Activated CD8-positive, alpha-beta memory T cell treated with anti-CD3 and anti-CD28 coated beads for 24 hours (primary cell): ENCODE data around the gene RBM3.

Source experiments
- DNase-seq: peaks from one replicate; pipeline ENCODE4 v3.0.0-alpha.2; 2020

Gene RBM3

DNA sequence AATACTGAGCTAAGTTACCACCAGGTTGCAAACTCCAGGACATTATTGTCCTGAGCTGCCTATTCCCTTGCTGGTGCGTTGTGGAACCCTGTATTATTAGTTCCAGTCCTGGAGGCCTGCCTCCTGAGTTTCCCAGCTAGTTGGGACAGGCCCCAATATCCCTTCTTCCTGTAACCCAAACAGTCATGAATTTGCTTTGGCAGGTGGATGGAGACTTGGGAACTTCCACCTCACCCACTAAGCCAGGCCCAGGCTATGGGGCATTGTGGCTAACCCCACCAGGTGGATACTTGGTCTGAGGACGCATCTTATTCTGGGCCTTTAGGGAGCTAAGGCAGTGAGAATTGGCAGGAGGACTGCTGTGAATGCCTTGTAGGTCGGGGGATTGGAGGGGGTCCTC, 5.0 kb downstream of the RBM3 start:
- no peak for DNase-seq

DNA sequence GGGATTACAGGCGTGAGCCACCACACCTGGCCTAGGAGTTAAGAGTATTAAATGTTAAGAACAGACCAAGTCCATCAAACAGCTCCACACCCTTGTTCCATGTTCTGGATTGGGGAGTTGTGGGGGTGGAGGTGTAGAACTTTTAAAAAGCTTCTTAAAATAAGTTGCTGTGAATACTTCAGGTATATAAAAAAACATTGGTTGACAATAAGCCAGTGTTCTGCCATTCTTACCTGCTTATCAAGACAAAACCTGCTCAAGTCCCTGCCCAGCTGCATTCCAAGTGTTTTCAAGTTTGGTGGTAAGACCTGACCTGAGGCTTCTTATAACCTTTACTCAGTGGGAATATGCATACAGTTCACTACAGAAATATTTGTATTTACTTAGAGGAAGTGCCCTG, 6.4 kb downstream of the RBM3 start:
- no peak for DNase-seq

DNA sequence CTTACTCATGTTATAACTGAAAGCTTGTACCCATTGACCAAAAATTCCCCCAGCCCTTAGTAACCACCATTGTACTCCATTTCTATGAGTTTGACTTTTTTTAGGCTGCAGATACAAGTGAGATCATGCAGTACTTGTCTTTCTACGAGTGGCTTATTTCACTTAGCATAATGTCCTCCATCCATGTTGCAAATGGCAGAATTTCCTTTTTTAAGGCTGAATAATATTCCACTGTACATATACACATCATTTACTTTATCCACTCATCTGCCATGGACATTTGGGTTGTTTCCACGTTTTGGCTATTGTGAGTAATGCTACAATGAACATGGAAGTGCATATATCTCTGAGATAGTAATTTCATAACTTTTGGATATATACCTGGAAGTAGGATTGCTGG, 10.4 kb downstream of the RBM3 start:
- no peak for DNase-seq

DNA sequence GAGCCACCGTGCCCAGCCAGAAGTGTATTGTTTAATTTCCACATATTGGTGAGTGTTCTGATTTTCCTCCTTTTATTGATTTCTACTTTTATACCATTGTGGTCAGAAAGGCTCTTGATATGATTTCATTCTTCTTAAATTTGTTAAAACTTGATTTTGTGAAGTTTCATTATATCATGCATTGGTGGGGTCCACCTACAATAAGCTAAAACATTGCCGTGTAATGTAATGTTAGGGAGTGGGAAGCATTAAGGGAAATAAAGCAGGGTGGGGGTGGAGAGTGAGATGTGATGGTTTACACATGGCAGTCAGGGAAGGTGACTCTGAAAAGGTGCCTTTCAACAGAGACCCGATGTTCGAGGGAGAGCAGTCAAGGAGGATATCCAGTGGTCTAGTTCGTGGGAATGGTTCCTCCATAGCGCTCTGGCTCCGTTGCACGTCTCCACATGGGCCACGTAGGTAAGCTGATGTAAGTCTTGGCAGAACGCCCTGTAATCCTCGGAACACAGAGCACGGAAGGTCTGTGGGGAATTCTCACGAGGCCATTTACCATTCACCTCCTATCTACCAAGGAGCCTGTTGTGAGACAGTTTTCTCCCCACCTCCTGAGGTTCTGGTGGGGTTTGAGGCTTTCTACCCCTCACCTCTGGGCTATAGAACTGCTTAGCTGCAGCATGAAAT, 15.3 kb downstream of the RBM3 start:
- DNase-seq, result no peak

DNA sequence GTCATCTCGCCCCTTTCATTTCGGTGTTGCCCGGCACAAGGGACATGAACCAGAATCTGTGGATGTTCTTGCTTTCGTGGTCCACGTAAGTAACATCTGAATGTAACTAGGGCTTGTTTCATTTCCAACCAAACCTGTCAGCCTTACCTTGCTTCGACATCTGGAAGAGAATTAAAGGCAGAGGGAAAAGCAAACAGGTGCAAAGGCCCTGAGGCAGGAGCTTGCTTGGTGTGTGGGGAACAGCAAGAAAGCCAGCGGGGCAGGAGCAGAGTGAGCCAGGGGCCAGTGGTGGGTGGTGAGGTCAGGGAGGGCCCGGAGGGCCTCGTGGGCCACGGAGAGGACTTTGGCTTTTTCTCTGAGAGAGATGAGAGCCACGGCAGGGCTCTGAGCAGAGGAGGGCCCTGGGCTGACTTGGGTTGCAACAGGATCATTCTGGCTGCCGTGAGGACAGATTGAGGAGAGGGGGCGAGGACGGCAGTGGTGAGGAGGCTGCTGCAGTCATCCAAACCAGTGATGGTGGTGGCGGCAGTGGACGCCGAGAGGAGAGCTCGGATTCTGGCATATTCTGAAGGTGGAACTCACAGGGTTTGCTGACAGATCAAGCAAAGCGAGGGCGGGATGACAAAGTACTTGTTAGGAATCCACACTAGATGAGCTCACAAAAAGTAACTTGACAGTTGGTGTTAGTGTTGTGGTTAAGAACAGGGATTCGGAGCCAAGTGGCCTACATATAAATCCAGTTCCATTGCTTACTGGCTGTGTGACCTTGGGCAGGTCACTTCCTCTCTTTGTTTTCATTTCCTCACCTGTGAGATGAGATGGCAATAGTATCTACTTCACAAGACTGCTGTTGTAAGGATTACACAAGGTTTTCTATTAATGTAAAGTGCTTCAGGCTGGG, 16.2 kb downstream of the RBM3 start:
- no peak for DNase-seq

DNA sequence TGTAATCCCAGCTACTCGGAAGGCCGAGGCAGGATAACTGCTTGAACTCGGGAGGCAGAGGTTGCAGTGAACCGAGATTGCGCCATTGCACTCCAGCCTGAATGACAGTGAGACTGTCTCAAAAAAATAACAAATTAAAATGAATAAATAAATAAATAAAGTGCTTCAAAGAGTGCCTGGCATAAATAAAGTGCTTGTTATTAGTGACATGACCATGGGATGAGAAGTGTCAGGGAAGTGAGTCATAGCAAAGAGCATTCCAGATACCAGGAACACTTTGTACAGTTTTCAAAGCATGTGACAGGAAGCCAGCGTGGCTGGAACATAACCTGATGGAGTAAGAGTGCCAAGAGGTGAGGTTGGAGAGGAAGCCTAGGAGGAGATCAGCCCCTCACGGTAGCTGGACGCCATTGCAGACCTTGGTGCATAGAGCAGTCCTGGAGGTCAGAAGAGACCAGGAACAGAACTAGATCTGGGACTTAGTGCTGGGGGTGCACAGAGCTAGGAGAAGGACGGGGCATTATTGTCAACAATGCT, 17.0 kb downstream of the RBM3 start:
- no peak for DNase-seq

DNA sequence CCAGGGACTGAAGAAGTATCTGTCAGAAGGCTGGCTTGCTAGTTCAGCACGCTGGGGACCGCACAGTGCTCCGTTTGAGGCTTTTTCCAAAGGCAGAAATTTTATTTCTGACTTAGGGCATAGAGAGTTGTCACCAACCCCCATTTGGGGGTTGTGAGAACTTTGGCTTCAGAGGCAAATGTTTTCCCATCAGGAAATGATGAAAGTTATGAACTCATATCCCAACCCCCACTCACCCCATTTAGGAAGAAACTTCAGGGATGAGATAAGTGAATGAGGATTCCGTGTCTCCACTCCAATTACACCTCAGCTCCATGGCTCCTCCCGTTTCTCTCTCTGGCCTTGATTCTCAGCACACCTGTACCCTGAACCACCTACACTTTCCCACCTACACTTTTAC, 18.7 kb downstream of the RBM3 start:
- no peak for DNase-seq

DNA sequence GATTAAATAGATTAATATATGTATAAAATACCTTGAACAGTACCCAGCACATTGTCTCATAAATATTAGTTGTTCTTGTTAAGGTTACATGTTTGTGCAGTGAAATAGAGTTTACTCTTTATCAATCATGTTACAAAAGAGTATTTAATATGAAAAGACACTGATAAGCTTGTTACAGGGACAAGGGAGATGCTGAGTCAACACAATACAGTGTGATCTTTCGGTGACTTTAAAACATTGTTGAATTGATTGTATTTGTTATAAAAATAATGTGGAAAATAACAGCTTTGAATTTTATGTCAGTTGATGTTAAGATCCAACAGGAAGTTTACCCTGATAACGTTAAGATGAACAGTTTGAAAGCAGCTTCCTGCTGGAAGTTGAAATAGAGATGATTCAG, 21.6 kb downstream of the RBM3 start:
- no peak for DNase-seq

DNA sequence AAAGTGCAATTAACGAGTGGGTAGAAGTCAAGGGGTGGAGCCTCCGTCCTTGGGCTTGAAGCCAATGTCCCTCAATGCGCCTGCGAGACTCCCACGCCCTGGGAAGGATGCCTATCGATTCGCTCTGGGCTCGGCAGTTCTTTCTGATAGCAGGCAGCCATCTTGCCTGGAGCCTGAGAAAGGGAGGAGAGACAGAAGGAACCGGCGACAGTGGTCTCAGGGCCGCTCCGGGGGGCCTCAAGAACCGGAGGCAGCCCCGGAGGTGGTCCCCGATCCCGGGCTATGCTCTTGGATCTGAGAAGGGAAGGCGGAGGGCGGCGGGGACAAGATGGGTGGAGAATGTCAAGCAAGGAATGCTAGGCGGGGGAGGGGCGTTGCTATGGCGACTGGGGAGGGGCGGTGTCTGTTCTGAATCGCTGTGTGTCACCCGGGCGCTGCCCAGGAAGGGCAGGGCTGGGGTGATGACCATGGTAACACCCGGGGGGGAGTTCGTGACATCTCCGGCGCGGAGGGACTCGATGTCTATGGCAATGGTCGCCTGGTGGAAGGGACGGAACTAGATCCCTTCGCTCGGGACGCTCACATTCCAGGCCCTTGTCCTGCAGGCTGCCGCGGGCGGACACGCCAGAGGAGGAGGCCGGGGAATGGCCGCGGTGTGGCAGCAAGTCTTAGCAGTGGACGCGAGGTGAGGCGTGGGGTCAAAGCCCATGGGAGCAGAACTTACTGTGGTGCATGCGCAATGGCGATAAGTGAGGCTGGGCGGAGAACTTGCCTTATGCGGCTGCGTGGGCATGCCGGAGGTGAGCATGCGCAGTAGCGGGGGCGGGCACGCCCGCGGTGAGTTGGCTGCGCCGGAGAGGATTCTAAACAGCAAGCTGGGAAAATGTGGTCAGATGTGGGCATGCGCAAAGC, 23.3 kb downstream of the RBM3 start, which contains the start of gene WDR13:
TSS of gene WDR13 (plus strand) at position 140 of the 912 bp plus-strand sequence. CDS start at position 645, 505 bp downstream.
- DNase-seq, result peak; percentile 94

DNA sequence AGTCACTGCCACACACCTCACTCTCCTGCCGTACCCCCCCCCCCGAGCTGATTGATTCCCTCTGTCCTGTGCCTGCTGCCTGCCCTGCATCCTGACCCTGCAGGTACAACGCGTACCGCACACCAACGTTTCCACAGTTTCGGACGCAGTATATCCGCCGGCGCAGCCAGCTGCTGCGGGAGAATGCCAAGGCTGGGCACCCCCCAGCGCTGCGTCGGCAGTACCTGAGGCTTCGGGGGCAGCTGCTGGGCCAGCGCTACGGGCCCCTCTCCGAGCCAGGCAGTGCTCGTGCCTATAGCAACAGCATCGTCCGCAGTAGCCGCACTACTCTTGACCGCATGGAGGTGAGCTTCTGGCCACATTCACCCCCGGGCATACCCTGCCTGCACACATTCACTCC, 24.3 kb downstream of the RBM3 start:
- no peak for DNase-seq

DNA sequence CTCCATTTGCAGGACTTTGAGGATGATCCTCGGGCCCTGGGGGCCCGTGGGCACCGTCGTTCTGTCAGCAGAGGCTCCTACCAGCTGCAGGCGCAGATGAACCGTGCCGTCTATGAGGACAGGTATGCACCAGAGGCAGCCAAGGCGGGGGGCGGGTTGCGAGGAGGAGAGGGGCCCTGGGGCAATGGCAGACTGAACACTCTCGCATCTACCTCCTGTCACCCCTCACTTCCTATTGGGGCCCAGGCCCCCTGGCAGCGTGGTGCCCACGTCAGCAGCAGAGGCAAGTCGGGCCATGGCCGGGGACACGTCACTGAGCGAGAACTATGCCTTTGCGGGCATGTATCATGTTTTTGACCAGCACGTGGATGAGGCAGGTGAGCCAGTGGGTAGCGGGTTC, 25.1 kb downstream of the RBM3 start:
- DNase-seq, result no peak

DNA sequence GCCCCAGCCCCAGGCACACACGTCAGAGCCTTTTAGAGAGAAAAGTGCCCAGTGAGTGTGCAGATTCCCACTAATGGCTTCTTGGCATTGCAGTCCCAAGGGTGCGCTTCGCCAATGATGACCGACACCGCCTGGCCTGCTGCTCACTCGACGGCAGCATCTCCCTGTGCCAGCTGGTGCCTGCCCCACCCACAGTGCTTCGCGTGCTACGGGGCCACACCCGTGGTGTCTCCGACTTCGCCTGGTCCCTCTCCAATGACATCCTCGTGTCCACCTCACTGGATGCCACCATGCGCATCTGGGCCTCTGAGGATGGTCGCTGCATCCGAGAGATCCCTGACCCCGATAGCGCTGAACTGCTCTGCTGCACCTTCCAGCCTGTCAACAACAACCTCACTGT, 25.9 kb downstream of the RBM3 start:
- DNase-seq, result no peak

DNA sequence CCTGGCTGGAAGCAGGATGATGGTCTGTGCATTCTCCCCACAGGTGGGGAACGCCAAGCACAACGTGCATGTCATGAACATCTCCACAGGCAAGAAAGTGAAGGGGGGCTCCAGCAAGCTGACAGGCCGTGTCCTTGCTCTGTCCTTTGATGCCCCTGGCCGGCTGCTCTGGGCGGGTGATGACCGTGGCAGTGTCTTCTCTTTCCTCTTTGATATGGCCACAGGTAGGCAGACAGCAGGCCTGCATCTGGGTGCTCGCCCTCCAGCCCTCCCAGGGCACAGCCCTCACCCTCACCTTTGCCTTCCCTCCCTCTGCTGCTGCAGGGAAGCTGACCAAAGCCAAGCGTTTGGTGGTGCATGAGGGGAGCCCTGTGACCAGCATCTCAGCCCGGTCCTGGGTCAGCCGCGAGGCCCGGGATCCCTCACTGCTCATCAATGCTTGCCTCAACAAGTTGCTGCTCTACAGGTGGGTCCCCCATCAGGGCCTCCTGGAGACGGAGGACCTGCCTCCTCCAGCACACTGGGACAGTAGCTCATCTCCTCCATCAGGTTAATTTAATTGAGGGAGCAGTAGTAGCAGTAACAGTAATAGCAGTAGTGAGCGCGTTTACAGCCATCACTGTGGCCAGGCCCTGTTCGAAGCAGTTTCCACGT, 27.6 kb downstream of the RBM3 start:
- no peak for DNase-seq

DNA sequence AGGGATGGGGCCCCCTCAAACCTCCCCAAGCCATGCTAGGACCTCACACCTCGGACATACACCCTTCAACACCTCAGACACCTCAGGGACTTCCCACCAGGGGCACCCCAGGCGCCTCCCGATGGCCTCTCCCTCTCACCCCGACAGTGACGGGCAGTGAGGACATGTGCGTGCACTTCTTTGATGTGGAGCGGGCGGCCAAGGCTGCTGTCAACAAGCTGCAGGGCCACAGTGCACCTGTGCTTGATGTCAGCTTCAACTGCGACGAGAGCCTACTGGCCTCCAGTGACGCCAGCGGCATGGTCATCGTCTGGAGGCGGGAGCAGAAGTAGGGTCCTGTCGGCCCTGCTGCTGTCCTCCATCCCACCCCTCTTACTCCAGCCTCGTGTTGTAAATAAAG, 30.4 kb downstream of the RBM3 start:
- no peak for DNase-seq

DNA sequence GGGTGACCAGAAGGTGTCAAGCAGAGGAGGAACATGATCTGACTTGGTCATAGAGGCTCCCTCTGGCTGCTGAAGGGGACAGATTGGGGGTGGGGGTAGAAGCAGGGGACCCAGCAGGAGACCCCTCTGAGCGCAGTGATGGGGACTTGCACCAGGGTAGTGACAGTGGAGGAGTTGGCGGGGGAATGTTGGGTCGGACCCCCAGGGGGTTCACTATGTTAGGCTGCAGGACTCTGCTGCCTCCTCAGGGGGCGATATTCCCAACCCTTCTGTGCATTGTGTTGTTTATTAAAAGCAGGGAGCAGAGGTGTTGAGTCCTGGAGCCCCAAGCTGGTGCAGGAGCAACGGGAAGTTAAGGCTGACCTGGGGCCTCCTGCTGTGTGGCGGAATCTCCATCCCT, 31.8 kb downstream of the RBM3 start:
- DNase-seq, result no peak

DNA sequence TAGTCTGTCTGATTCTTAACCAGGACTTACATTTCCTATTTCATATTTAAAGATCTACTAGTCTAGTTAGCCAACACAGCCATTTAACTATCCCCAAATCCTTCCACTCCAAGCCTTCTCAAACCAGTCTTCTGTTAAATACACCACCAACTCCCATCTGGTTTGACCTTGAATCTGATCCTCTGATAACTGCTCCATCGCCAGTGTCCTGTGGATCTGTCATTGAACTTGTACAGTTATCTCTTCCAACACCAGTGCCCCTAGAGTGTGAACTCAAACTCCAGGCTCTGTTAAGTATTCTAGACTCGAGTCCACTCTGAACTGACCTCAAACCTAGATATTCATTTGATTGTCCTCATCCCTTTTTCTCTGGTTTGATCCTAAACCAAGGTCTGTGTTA, 37.4 kb downstream of the RBM3 start:
- DNase-seq, result no peak

DNA sequence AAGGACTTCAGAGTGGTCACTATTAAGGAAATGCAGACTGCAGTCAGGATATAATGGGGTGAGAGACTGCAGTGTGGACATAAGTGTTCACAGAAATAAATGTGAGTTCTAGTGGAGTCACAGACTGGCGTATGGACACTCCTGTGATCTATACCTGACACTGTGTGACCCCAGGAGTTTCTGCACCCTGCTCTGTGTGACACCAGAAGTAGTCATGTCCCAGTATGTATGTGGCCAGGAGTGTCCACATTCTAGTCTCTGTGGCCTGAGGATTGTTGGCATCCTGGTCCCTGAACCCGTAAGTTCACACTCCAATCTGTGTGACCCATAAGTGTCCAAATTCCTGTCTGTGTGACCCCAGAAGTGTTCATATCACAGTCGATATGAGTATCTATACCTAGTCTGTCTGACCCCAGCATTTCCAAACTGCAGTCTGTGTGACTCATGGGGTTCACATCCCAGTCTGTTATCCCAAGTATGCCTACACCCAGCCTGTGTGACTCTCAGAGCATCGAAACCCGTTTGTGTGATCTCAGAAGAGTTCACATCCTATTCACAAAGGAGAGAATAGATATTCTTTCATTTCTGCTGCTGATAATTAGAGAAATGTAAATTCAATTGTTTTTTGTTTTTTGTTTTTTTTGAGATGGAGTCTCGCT, 39.3 kb downstream of the RBM3 start:
- DNase-seq, result no peak

DNA sequence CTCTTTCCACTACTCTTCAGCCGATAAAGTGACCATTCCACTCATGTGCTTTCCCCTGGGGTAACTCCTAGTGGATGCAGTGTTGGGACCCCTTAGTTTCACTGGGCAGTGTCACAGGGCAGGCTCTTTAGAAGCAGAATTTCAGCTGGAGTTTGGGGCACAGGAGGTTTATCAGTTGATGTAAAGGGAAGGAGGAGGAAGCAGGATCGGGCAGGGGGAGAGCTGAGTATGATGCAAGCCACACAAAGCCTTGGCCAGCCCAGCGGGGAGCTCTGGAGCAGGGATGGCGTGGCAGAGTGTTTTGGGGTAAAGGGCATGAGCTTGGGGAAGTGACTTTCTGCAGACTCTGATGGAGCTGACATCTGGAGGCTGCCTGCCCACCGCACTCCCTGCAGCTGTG, 42.3 kb downstream of the RBM3 start:
- no peak for DNase-seq

DNA sequence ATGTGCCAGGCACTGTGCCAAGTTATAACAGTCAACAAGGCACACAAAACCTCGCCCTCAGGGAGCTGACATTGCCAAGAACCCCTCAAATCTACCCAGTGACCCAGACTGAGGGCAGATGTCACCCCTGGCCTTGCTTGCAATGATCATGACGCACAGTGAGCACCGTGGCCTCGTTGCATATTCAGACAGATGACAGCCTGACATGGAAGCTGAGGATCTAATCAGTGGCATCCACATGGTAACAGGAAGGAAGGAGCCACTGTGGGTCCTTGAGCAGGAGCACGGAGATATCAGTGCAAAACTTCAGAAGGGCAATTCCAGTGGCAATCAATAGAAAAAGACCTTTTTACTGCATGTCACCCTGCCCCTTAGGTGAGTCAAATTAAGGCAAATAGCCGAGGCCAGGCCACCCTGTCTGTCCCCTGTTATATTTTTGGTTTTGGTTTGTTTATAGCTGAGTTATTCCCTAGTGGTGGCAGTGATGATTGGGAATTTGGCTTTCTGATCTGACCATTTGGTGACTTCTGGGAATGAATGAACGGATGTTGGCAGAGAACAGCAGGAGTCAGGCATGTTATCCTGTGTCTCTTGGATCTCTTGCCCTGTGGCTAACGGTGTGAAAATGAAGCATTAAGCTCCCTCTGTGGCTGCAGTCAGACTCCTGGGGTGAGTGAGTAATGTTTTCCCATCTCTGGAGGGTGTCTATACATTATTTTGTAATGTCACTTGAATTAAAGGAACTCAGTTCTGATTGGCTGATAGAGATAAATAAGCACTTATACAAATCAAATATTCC, 43.5 kb downstream of the RBM3 start:
- no peak for DNase-seq

DNA sequence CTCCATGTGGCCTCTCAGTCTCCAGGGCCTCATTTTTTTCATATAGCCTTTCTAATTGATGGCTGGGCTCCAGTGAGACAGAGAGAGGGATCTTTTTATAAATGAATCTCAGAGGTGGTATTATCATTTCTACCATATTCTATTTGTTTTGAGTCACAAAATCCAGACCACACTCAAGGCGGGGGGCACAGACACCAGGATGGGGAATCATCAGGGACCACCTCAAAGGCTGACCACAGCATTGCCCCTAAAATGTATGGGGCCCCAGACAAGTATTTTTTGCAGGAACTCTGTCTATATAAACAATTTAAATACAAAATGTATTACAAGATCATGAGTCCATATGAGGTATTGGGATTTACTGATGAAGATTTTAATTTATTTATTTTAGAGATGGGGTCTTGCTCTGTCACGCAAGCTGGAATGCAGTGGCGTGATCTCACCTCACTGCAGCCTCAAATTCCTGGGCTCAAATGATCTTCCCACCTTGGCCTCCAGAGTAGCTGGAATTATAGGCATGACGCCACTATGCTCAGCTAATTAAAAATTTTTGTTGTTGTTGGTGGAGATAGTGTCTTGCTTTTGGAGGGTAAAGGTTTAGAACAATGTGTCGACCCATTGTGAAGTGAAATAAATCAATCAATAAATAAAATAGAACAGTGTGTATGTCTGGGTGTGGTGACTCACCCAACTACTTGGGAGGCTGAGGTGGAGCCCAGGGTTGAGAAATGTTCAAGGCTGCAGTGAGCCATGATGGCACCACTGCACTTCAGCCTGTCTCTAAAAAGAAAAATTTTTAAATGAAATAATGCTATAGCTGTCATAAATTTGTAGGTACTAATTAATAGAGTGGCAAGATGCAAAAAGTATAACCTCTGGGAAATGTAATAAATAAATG, 52.4 kb downstream of the RBM3 start:
- no peak for DNase-seq
